ENCODE results near the gene CPNE5. TPM values are rescaled to one million over a fixed set of nuclear protein-coding genes. Genes with fewer than 3 reads are reported as not detected.

Gene CPNE5
- total and polyA plus RNA-seq, 4 experiments from 2014 or later, result 0.47 to 2.7 (median 1.3) TPM

GRCh38 chr6:36783603-36784375 is 55.5 kb downstream of the CPNE5 start:
- no peaks in the 10 kb centered on the region for H3K36me3 Mint-ChIP-seq
- peak overlapping the region in 1 of 7 donors; percentile 9 for H3K27ac Mint-ChIP-seq
- no peaks in the 10 kb centered on the region for H3K36me3 ChIP-seq (ENCODE audit: insufficient read depth, low read length)
- H3K27me3 ChIP-seq (ENCODE audit: insufficient read depth, low read length), result no peaks in the 10 kb centered on the region
- H3K4me3 Mint-ChIP-seq, result no peak overlapping the region
- DNase-seq, result no peak
- H3K4me1 ChIP-seq (ENCODE audit: insufficient read depth, low read length), result peaks cover 5% of the 10 kb centered on the region
- POLR2A ChIA-PET (ENCODE audit: partially characterized antibody), result interaction anchor here (1.8 kb wide), 1 partner anchor 14 kb away, joined by 7 read pairs; no protein-coding TSS in a partner anchor
- no peak overlapping the region for H3K4me3 ChIP-seq (ENCODE audit: low read length in 2 of 2)
- peaks cover under 1 to 2% of the 10 kb centered on the region in 2 donors for H3K27me3 Mint-ChIP-seq
- no peak overlapping the region for H3K27ac ChIP-seq (ENCODE audit: low read depth, low read length)
- CTCF ChIA-PET (ENCODE audit: partially characterized antibody), result interaction anchor here (0.7 to 9.7 kb wide), 8 partner anchors 9 to 234 kb away, joined by 3 to 230 read pairs (median 3); no protein-coding TSS in a partner anchor
- intact Hi-C loops (cut with micrococcal nuclease), result no loop called here
- no peaks in the 10 kb centered on the region for H3K9me3 Mint-ChIP-seq
- H3K4me1 Mint-ChIP-seq, result peaks cover 2 to 10% (median 4%) of the 10 kb centered on the region in 4 donors
- H3K9me3 ChIP-seq (ENCODE audit: control insufficient read depth in 1 of 2, low read length in 2 of 2), result no peaks in the 10 kb centered on the region

GRCh38 chr6:36781669-36782068 is 57.6 kb downstream of the CPNE5 start:
- H3K36me3 Mint-ChIP-seq, result no peaks in the 10 kb centered on the region
- H3K4me3 ChIP-seq (ENCODE audit: low read length in 2 of 2), result no peak overlapping the region
- H3K9me3 ChIP-seq (ENCODE audit: control insufficient read depth in 1 of 2, low read length in 2 of 2), result no peaks in the 10 kb centered on the region
- intact Hi-C loops (cut with micrococcal nuclease), result loop anchor here (1.0 kb wide), 1 partner anchor 15 kb away; no protein-coding TSS in a partner anchor
- no peaks in the 10 kb centered on the region for H3K27me3 ChIP-seq (ENCODE audit: insufficient read depth, low read length)
- H3K27ac Mint-ChIP-seq, result no peak overlapping the region
- no peaks in the 10 kb centered on the region for H3K27me3 Mint-ChIP-seq
- H3K4me1 ChIP-seq (ENCODE audit: insufficient read depth, low read length), result no peaks in the 10 kb centered on the region
- ChIA-PET POLR2A (ENCODE audit: partially characterized antibody) (interaction anchor here (1.8 to 2.0 kb wide), 2 partner anchors 12 to 15 kb away, joined by 7 to 10 read pairs; no protein-coding TSS in a partner anchor), CTCF (ENCODE audit: partially characterized antibody) (interaction anchor here (1.0 to 9.7 kb wide), 9 partner anchors 8 to 429 kb away, joined by 3 to 230 read pairs (median 4); no protein-coding TSS in a partner anchor)
- no peak for DNase-seq
- H3K27ac ChIP-seq (ENCODE audit: low read depth, low read length), result no peak overlapping the region
- H3K4me3 Mint-ChIP-seq, result no peak overlapping the region
- no peaks in the 10 kb centered on the region for H3K36me3 ChIP-seq (ENCODE audit: insufficient read depth, low read length)
- H3K9me3 Mint-ChIP-seq, result no peaks in the 10 kb centered on the region
- peaks cover 0 to 4% (median 3%) of the 10 kb centered on the region in 4 donors for H3K4me1 Mint-ChIP-seq

GRCh38 chr6:36780442-36781177 is 58.6 kb downstream of the CPNE5 start:
- Mint-ChIP-seq H3K9me3 (no peaks in the 10 kb centered on the region), H3K4me1 (peaks cover 0 to 4% (median 3%) of the 10 kb centered on the region in 4 donors), H3K4me3 (no peak overlapping the region), H3K27me3 (no peaks in the 10 kb centered on the region), H3K27ac (peak overlapping the region in 1 of 7 donors; percentile 31), H3K36me3 (no peaks in the 10 kb centered on the region)
- Histone ChIP-seq H3K9me3 (ENCODE audit: control insufficient read depth in 1 of 2, low read length in 2 of 2) (no peaks in the 10 kb centered on the region), H3K27ac (ENCODE audit: low read depth, low read length) (no peak overlapping the region), H3K27me3 (ENCODE audit: insufficient read depth, low read length) (no peaks in the 10 kb centered on the region), H3K4me3 (ENCODE audit: low read length in 2 of 2) (no peak overlapping the region), H3K36me3 (ENCODE audit: insufficient read depth, low read length) (no peaks in the 10 kb centered on the region), H3K4me1 (ENCODE audit: insufficient read depth, low read length) (no peaks in the 10 kb centered on the region)
- ChIA-PET CTCF (ENCODE audit: partially characterized antibody) (interaction anchor here (2.0 to 9.7 kb wide), 2 partner anchors 16 kb away, joined by 8 to 230 read pairs; no protein-coding TSS in a partner anchor), POLR2A (ENCODE audit: partially characterized antibody) (interaction anchor here (1.3 kb wide), 1 partner anchor 11 kb away, joined by 3 read pairs; no protein-coding TSS in a partner anchor)
- intact Hi-C loops (cut with micrococcal nuclease), result no loop called here
- DNase-seq, result no peak

- Histone ChIP-seq H3K36me3 (ENCODE audit: insufficient read depth, low read length) (no peaks in the 10 kb centered on the region), H3K9me3 (ENCODE audit: control insufficient read depth in 1 of 2, low read length in 2 of 2) (no peaks in the 10 kb centered on the region), H3K4me1 (ENCODE audit: insufficient read depth, low read length) (no peaks in the 10 kb centered on the region), H3K4me3 (ENCODE audit: low read length in 2 of 2) (no peak overlapping the region), H3K27me3 (ENCODE audit: insufficient read depth, low read length) (no peaks in the 10 kb centered on the region), H3K27ac (ENCODE audit: low read depth, low read length) (no peak overlapping the region)
- POLR2A ChIA-PET (ENCODE audit: partially characterized antibody), result no interaction called here
- CTCF ChIA-PET (ENCODE audit: partially characterized antibody), result interaction anchor here (0.6 to 9.7 kb wide), 3 partner anchors 14 to 239 kb away, joined by 3 to 230 read pairs (median 3); no protein-coding TSS in a partner anchor
- peak overlapping the region in 1 of 7 donors; percentile 68 for H3K27ac Mint-ChIP-seq
- peaks cover 0 to 4% (median 3%) of the 10 kb centered on the region in 4 donors for H3K4me1 Mint-ChIP-seq
- H3K36me3 Mint-ChIP-seq, result no peaks in the 10 kb centered on the region
- no peak overlapping the region for H3K4me3 Mint-ChIP-seq
- DNase-seq, result no peak
- intact Hi-C loops (cut with micrococcal nuclease), result no loop called here
- no peaks in the 10 kb centered on the region for H3K9me3 Mint-ChIP-seq
- no peaks in the 10 kb centered on the region for H3K27me3 Mint-ChIP-seq
These were observed 60.0 kb downstream of the CPNE5 start for GRCh38 chr6:36779227-36779626.

GRCh38 chr6:36777801-36778200 is 61.4 kb downstream of the CPNE5 start:
- no peaks in the 10 kb centered on the region for H3K9me3 ChIP-seq (ENCODE audit: control insufficient read depth in 1 of 2, low read length in 2 of 2)
- intact Hi-C loops (cut with micrococcal nuclease), result no loop called here
- CTCF ChIA-PET (ENCODE audit: partially characterized antibody), result interaction anchor here (9.7 kb wide), 1 partner anchor 13 kb away, joined by 230 read pairs; no protein-coding TSS in a partner anchor
- no peak overlapping the region for H3K27ac ChIP-seq (ENCODE audit: low read depth, low read length)
- H3K9me3 Mint-ChIP-seq, result no peaks in the 10 kb centered on the region
- H3K27ac Mint-ChIP-seq, result peak overlapping the region in 1 of 7 donors; percentile 40
- no peak overlapping the region for H3K4me3 Mint-ChIP-seq
- no peaks in the 10 kb centered on the region for H3K27me3 Mint-ChIP-seq
- H3K36me3 ChIP-seq (ENCODE audit: insufficient read depth, low read length), result no peaks in the 10 kb centered on the region
- no peak overlapping the region for H3K4me3 ChIP-seq (ENCODE audit: low read length in 2 of 2)
- no peaks in the 10 kb centered on the region for H3K27me3 ChIP-seq (ENCODE audit: insufficient read depth, low read length)
- DNase-seq, result no peak
- no peaks in the 10 kb centered on the region for H3K4me1 ChIP-seq (ENCODE audit: insufficient read depth, low read length)
- peaks cover 0 to 6% (median 3%) of the 10 kb centered on the region in 4 donors for H3K4me1 Mint-ChIP-seq
- POLR2A ChIA-PET (ENCODE audit: partially characterized antibody), result no interaction called here
- H3K36me3 Mint-ChIP-seq, result no peaks in the 10 kb centered on the region

- no peaks in the 10 kb centered on the region for H3K27me3 ChIP-seq (ENCODE audit: insufficient read depth, low read length)
- H3K4me1 Mint-ChIP-seq, result peaks cover 4 to 6% (median 4%) of the 10 kb centered on the region in 4 donors
- no peak overlapping the region for H3K4me3 ChIP-seq (ENCODE audit: low read length in 2 of 2)
- no peaks in the 10 kb centered on the region for H3K4me1 ChIP-seq (ENCODE audit: insufficient read depth, low read length)
- no peaks in the 10 kb centered on the region for H3K9me3 ChIP-seq (ENCODE audit: control insufficient read depth in 1 of 2, low read length in 2 of 2)
- ChIA-PET CTCF (ENCODE audit: partially characterized antibody) (interaction anchor here (0.8 to 2.2 kb wide), 4 partner anchors 10 to 433 kb away, joined by 3 to 13 read pairs (median 6); no protein-coding TSS in a partner anchor), POLR2A (ENCODE audit: partially characterized antibody) (no interaction called here)
- intact Hi-C loops (cut with micrococcal nuclease), result no loop called here
- DNase-seq, result no peak
- no peak overlapping the region for H3K27ac ChIP-seq (ENCODE audit: low read depth, low read length)
- no peaks in the 10 kb centered on the region for H3K9me3 Mint-ChIP-seq
- no peaks in the 10 kb centered on the region for H3K27me3 Mint-ChIP-seq
- no peak overlapping the region for H3K4me3 Mint-ChIP-seq
- H3K27ac Mint-ChIP-seq, result peak overlapping the region in 1 of 7 donors; percentile 8
- no peaks in the 10 kb centered on the region for H3K36me3 Mint-ChIP-seq
- H3K36me3 ChIP-seq (ENCODE audit: insufficient read depth, low read length), result no peaks in the 10 kb centered on the region
These were observed 63.1 kb downstream of the CPNE5 start for GRCh38 chr6:36776167-36776566.
